GM19395 (cell line): ENCODE measurements around the gene TOP2B.

ENCODE experiments used
- ATAC-seq: cut with Tn5 transposase; IDR thresholded peaks from one replicate; pipeline ENCODE4 v1.9.1; 2021; ENCODE audit warnings: mild to moderate bottlenecking, moderate library complexity; ENCODE audit not compliant: unreplicated experiment

The TOP2B gene

GRCh38 chr3:25566358-25566920 is 98.3 kb downstream of the TOP2B start:
- ATAC-seq = no peak

GRCh38 chr3:25565807-25566206 is 98.9 kb downstream of the TOP2B start:
- ATAC-seq = no peak

GRCh38 chr3:25564075-25564474 is 100.6 kb downstream of the TOP2B start:
- ATAC-seq = no peak

- no peak for ATAC-seq
Measured at GRCh38 chr3:25563601-25564000, 101.1 kb downstream of the TOP2B start.

- ATAC-seq = no peak
Measured at GRCh38 chr3:25558796-25559195, 105.9 kb downstream of the TOP2B start.

GRCh38 chr3:25558121-25558520 is 106.6 kb downstream of the TOP2B start:
- ATAC-seq = no peak

GRCh38 chr3:25557694-25558093 is 107.0 kb downstream of the TOP2B start:
- no peak for ATAC-seq

- no peak for ATAC-seq
Measured at GRCh38 chr3:25556447-25556846, 108.3 kb downstream of the TOP2B start.

- no peak for ATAC-seq
Measured at GRCh38 chr3:25555695-25556437, 108.8 kb downstream of the TOP2B start.

- no peak for ATAC-seq
Measured at GRCh38 chr3:25554376-25554775, 110.3 kb downstream of the TOP2B start.

- ATAC-seq = no peak
Measured at GRCh38 chr3:25552251-25552650, 112.5 kb downstream of the TOP2B start.

GRCh38 chr3:25548836-25549235 is 115.9 kb downstream of the TOP2B start:
- ATAC-seq = no peak

- ATAC-seq = no peak
Measured at GRCh38 chr3:25547943-25548674, 116.6 kb downstream of the TOP2B start.
